Left lung (tissue), 10 donors: Measurements from ENCODE around the gene BMI1. TPM values are rescaled to one million over a fixed set of nuclear protein-coding genes. Genes with fewer than 3 reads are reported as not detected.

Source experiments
- ATAC-seq: fragments of 200-7000 bp; cut with Tn5 transposase; one replicate; pipeline ENCODE4 v1.9.1; 2020; ENCODE audit warnings: moderate library complexity
- DNase-seq, 4 donors: peaks; one replicate each; pipeline ENCODE4 v3.0.0-alpha.2; 2013 to 2020
- H3K27ac ChIP-seq, 2 donors: fragments of 200-600 bp; sonication (generic) in 1 of 2; one replicate each; pipeline versions ENCODE4 v1.5.0 to v1.8.0; 2020 to 2021
- H3K27me3 ChIP-seq, 2 donors: fragments of 200-600 bp; sonication (generic) in 1 of 2; one replicate each; pipeline versions ENCODE4 v1.5.0 to v1.8.0; 2020 to 2021
- H3K36me3 ChIP-seq, 2 donors: fragments of 200-600 bp; sonication (generic) in 1 of 2; one replicate each; pipeline versions ENCODE4 v1.5.0 to v1.8.0; 2020 to 2021
- H3K4me1 ChIP-seq, 2 donors: fragments of 200-600 bp; one replicate each; pipeline ENCODE4 v1.8.0; 2021
- H3K4me3 ChIP-seq, 2 donors: fragments of 200-600 bp; sonication (generic) in 1 of 2; one replicate each; pipeline versions ENCODE4 v1.5.0 to v1.8.0; 2020 to 2021; ENCODE audit warnings: mild to moderate bottlenecking in 1 of 2
- H3K9me3 ChIP-seq, 2 donors: fragments of 200-600 bp; sonication (generic) in 1 of 2; one replicate each; pipeline versions ENCODE4 v1.5.0 to v1.8.0; 2020 to 2021
- CTCF ChIP-seq, 2 donors: fragments of 200-600 bp; sonication (generic) in 1 of 2; IDR thresholded peaks; one replicate each; pipeline versions ENCODE4 v1.5.0 to v1.8.0; 2021; ENCODE audit warnings: antibody characterized with exemption in 2 of 2
- intact Hi-C, 2 donors: fragments of 100-400 bp; cut with DNase I; formaldehyde crosslinking; loops; one replicate each; pipeline versions ENCODE4 v1.11.2 to v1.14.2; 2022
- polyA plus RNA-seq, 6 donors: library from polyadenylated mRNA; unstranded; fragments of 120-200 nt; gene quantifications; one replicate each; pipeline ENCODE4 v1.2.1, GENCODE V29; 2013; ENCODE audit not compliant: insufficient read length in 6 of 6
- total RNA-seq, 2 donors: library from RNA; stranded (reverse); fragmentation: NEBNext Ultra II Directional; extraction: Animal tissue kit (Norgen Biotek cat#: 25700); gene quantifications; one replicate each; pipeline ENCODE4 v1.2.1, GENCODE V29; 2021
- donor health status: DM: no; HTN: yes; CAD: no.
- donor health status: DM: no; HTN: no; CAD: no.

The BMI1 gene
- total and polyA plus RNA-seq, 8 donors = 42.3 to 112 (median 94.1) TPM

- ATAC-seq (no peak), DNase-seq (no peak)
- Histone ChIP-seq H3K27me3 (peaks cover 4 to 11% of the 10 kb centered on the region in 2 donors), H3K27ac (no peak overlapping the region), H3K4me3 (no peak overlapping the region), H3K36me3 (no peaks in the 10 kb centered on the region), H3K4me1 (peaks cover 0 to 7% of the 10 kb centered on the region in 2 donors), H3K9me3 (no peaks in the 10 kb centered on the region)
- TF ChIP-seq CTCF (IDR thresholded peaks at IDR 0.05) = no peak
- intact Hi-C loops = no loop called here
These were observed 52.0 kb downstream of the BMI1 start for GRCh38 chr10:22372917-22373316.

- Histone ChIP-seq H3K27ac (no peak overlapping the region), H3K9me3 (no peaks in the 10 kb centered on the region), H3K27me3 (peaks cover 4 to 11% of the 10 kb centered on the region in 2 donors), H3K4me3 (no peak overlapping the region), H3K36me3 (no peaks in the 10 kb centered on the region), H3K4me1 (peaks cover 0 to 2% of the 10 kb centered on the region in 2 donors)
- TF ChIP-seq CTCF (IDR thresholded peaks at IDR 0.05) = no peak
- intact Hi-C loops = no loop called here
- DNase-seq (no peak), ATAC-seq (no peak)
These were observed 53.7 kb downstream of the BMI1 start for GRCh38 chr10:22374489-22375126.

GRCh38 chr10:22379059-22379458, 58.2 kb downstream of the BMI1 start:
- no peak for DNase-seq
- intact Hi-C loops = no loop called here

More at GRCh38 chr10:22379059-22379458, 58.2 kb downstream of the BMI1 start:
- no peaks in the 10 kb centered on the region for H3K4me1 ChIP-seq
- H3K36me3 ChIP-seq = no peaks in the 10 kb centered on the region
- TF ChIP-seq CTCF (IDR thresholded peaks at IDR 0.05) = no peak
- no peaks in the 10 kb centered on the region for H3K27me3 ChIP-seq
- ATAC-seq = no peak
- no peaks in the 10 kb centered on the region for H3K9me3 ChIP-seq
- H3K27ac ChIP-seq = no peak overlapping the region
- H3K4me3 ChIP-seq = no peak overlapping the region

Other genes starting within 250 kb of the BMI1 start
- not detected for gene EBLN1, start 103.1 kb upstream of the BMI1 start, total RNA-seq
- gene EBLN1, start 103.1 kb upstream of the BMI1 start, polyA plus RNA-seq = not detected
- 10 to 100 TPM; 54.3 to 55.0 TPM for gene COMMD3, start 4.7 kb upstream of the BMI1 start, total RNA-seq
- 10 to 100 TPM; 67.5 to 88.7 (median 72.6) TPM for gene COMMD3, start 4.7 kb upstream of the BMI1 start, polyA plus RNA-seq
- gene SPAG6, start 24.4 kb downstream of the BMI1 start, total RNA-seq = 1 to 10 TPM in 1 of 2 donors, not detected in 1; 6.4 TPM
- 10 to 100 TPM in 1 of 6 donors, 1 to 10 TPM in 5; 1.4 to 14.0 (median 8.1) TPM for gene SPAG6, start 24.4 kb downstream of the BMI1 start, polyA plus RNA-seq